ENCODE data around the gene ATCAY. TPM values are rescaled to one million over a fixed set of nuclear protein-coding genes. Genes with fewer than 3 reads are reported as not detected.

The ATCAY gene
- total and polyA plus RNA-seq, 7 donors, result 1.5 to 3.8 (median 2.1) TPM; not detected in 2

DNA sequence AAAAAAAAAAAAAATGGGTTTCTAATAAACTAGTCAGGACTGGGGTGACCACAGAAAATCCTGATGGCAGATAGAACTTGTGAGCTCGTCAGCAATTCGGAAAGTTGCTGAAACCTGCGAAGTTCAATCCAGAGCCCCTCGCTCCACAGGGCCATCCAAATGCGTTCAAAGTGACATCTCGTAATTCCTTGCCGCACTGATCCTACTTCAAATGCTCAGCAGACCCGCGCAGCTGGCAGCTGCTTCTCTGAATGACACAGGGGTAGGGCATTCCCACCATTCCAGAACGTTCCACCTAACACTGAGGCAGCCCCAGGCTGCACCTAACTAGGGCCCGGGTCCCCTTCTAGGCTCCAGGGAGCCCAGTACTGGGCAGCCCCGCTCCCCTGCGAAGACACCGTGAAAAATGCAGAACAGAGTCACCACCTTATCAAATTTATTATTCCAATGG, 95.2 kb downstream of the ATCAY start:
- intact Hi-C loops (cut with DNase I), result no loop called here
- H3K4me3 ChIP-seq, result no peak overlapping the region
- no peak for TF ChIP-seq EP300 (IDR thresholded peaks at IDR 0.05)
- TF ChIP-seq POLR2AphosphoS5 (IDR thresholded peaks at IDR 0.05), result peak in 2 of 4 donors; percentile 16 to 38
- H3K4me1 ChIP-seq, result peaks cover 0 to 17% (median 2%) of the 10 kb centered on the region in 4 donors
- 88 to 91% methylated on average over 14 of the region's 14 CpGs for WGBS, 2 donors
- peaks cover 47 to 58% (median 52%) of the 10 kb centered on the region in 4 donors for H3K36me3 ChIP-seq
- H3K27me3 ChIP-seq, result no peaks in the 10 kb centered on the region
- H3K27ac ChIP-seq, result peak overlapping the region in 1 of 4 donors; percentile 12
- no peaks in the 10 kb centered on the region for H3K9me3 ChIP-seq
- no peak for DNase-seq

DNA sequence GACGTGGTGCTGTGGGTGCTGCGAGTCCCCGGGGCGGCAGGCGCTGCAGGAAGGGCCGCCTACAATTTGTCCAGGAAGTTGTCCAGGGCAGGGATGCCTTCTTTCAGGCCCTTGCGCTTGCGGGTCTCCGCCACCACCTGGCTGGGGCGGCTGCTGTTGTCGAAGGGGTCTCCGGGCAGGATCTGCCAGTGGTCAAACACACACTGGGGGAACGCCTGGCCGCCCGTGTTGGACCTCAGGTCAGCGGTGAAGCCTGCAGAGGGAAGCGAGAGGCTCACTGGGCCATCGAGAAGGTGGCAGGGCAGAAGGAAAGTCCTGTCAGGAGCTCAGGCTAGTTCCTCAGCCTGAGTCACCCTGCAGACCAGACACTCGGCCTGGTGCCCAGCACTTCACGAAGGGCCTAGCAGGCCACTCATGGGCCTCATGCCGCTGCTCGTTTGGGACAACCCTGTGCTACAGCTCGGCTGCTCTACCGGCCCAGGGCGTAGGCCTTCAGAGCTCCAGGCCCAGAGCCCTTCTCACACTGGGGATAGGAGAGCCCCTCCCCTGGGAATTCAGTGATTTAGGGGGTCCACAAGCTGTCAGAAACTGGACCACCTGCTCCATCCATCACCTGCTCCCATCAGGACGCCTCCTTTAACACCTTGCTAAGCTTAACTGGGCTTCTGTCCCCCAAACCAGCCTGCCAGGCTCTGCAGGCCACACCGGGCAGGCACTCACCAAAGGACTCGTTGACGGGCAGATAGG, 96.2 kb downstream of the ATCAY start:
- peak; percentile 66 for DNase-seq
- Histone ChIP-seq H3K9me3 (no peaks in the 10 kb centered on the region), H3K4me3 (no peak overlapping the region), H3K27me3 (no peaks in the 10 kb centered on the region), H3K36me3 (peaks cover 57 to 68% (median 62%) of the 10 kb centered on the region in 4 donors), H3K4me1 (peaks cover 0 to 18% (median 0%) of the 10 kb centered on the region in 4 donors), H3K27ac (peak overlapping the region in 2 of 4 donors; percentile 4 to 65)
- TF ChIP-seq, protein P1, sequence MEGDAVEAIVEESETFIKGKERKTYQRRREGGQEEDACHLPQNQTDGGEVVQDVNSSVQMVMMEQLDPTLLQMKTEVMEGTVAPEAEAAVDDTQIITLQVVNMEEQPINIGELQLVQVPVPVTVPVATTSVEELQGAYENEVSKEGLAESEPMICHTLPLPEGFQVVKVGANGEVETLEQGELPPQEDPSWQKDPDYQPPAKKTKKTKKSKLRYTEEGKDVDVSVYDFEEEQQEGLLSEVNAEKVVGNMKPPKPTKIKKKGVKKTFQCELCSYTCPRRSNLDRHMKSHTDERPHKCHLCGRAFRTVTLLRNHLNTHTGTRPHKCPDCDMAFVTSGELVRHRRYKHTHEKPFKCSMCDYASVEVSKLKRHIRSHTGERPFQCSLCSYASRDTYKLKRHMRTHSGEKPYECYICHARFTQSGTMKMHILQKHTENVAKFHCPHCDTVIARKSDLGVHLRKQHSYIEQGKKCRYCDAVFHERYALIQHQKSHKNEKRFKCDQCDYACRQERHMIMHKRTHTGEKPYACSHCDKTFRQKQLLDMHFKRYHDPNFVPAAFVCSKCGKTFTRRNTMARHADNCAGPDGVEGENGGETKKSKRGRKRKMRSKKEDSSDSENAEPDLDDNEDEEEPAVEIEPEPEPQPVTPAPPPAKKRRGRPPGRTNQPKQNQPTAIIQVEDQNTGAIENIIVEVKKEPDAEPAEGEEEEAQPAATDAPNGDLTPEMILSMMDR (IDR thresholded peaks at IDR 0.05), result no peak
- TF ChIP-seq POLR2AphosphoS5 (IDR thresholded peaks at IDR 0.05), result peak in 1 of 4 donors; percentile 33
- no peak for TF ChIP-seq EP300 (IDR thresholded peaks at IDR 0.05)
- 92 to 93% methylated on average over 29 of the region's 29 CpGs for WGBS, 2 donors
- intact Hi-C loops (cut with DNase I), result no loop called here

Small RNA genes within 50 kb of the gene (small RNA-seq; reads per million reads assigned to genes)
- gene RN7SL202P, result 0 reads per million in 3 donors

Other genes starting within 250 kb of the ATCAY start
- gene PIP5K1C, start 180.2 kb upstream of the ATCAY start, total RNA-seq, result 10 to 100 TPM; 27.8 to 68.7 (median 44.2) TPM
- gene PIP5K1C, start 180.2 kb upstream of the ATCAY start, polyA plus RNA-seq, result 10 to 100 TPM in 2 of 3 donors, 1 to 10 TPM in 1; 7.8 to 21.0 (median 11.6) TPM
- 1 to 10 TPM in 1 of 4 donors, under 1 TPM in 2, not detected in 1; 0.33 to 2.8 (median 0.36) TPM for gene TJP3, start 172.3 kb upstream of the ATCAY start, total RNA-seq
- 100 to 1,000 TPM; 158 to 245 (median 168) TPM for gene TJP3, start 172.3 kb upstream of the ATCAY start, polyA plus RNA-seq
- gene APBA3, start 119.0 kb upstream of the ATCAY start, total RNA-seq, result 10 to 100 TPM; 17.8 to 42.9 (median 23.0) TPM
- 10 to 100 TPM; 12.0 to 19.5 (median 13.2) TPM for gene APBA3, start 119.0 kb upstream of the ATCAY start, polyA plus RNA-seq
- 100 to 1,000 TPM in 3 of 4 donors, 10 to 100 TPM in 1; 80.6 to 123 (median 103) TPM for gene MRPL54, start 118.0 kb upstream of the ATCAY start, total RNA-seq
- gene MRPL54, start 118.0 kb upstream of the ATCAY start, polyA plus RNA-seq, result 100 to 1,000 TPM in 2 of 3 donors, 10 to 100 TPM in 1; 87.7 to 185 (median 168) TPM
- gene RAX2, start 108.5 kb upstream of the ATCAY start, total RNA-seq, result not detected
- gene RAX2, start 108.5 kb upstream of the ATCAY start, polyA plus RNA-seq, result not detected
- 1 to 10 TPM in 1 of 4 donors, not detected in 3; 1.8 TPM for gene MATK, start 94.3 kb upstream of the ATCAY start, total RNA-seq
- 1 to 10 TPM in 2 of 3 donors, not detected in 1; 6.6 to 7.7 TPM for gene MATK, start 94.3 kb upstream of the ATCAY start, polyA plus RNA-seq
- 1 to 10 TPM in 1 of 4 donors, under 1 TPM in 2, not detected in 1; under 0.01 to 1.2 (median 0.71) TPM for gene ZFR2, start 11.6 kb upstream of the ATCAY start, total RNA-seq
- under 1 TPM in 1 of 3 donors, not detected in 2; 0.22 TPM for gene ZFR2, start 11.6 kb upstream of the ATCAY start, polyA plus RNA-seq
- under 1 TPM in 1 of 4 donors, not detected in 3; 0.71 TPM for gene NMRK2, start 52.4 kb downstream of the ATCAY start, total RNA-seq
- gene NMRK2, start 52.4 kb downstream of the ATCAY start, polyA plus RNA-seq, result 1 to 10 TPM in 1 of 3 donors, under 1 TPM in 2; 0.19 to 2.4 (median 0.69) TPM
- 100 to 1,000 TPM in 3 of 4 donors, 10 to 100 TPM in 1; 91.3 to 167 (median 125) TPM for gene DAPK3, start 90.4 kb downstream of the ATCAY start, total RNA-seq
- gene DAPK3, start 90.4 kb downstream of the ATCAY start, polyA plus RNA-seq, result 10 to 100 TPM; 38.4 to 66.8 (median 52.9) TPM
- 1,000 to 10,000 TPM; 1,842 to 2,448 (median 2,055) TPM for gene EEF2, start 104.8 kb downstream of the ATCAY start, total RNA-seq
- 1,000 to 10,000 TPM in 2 of 3 donors, 100 to 1,000 TPM in 1; 906 to 1,654 (median 1,225) TPM for gene EEF2, start 104.8 kb downstream of the ATCAY start, polyA plus RNA-seq
- gene PIAS4, start 127.1 kb downstream of the ATCAY start, total RNA-seq, result 10 to 100 TPM; 16.5 to 29.9 (median 19.3) TPM
- 10 to 100 TPM in 2 of 3 donors, 1 to 10 TPM in 1; 7.2 to 21.8 (median 15.0) TPM for gene PIAS4, start 127.1 kb downstream of the ATCAY start, polyA plus RNA-seq
- 10 to 100 TPM; 35.4 to 53.2 (median 44.8) TPM for gene ZBTB7A, start 186.2 kb downstream of the ATCAY start, total RNA-seq
- gene ZBTB7A, start 186.2 kb downstream of the ATCAY start, polyA plus RNA-seq, result 10 to 100 TPM; 22.8 to 39.1 (median 23.8) TPM
- gene MAP2K2, start 243.4 kb downstream of the ATCAY start, total RNA-seq, result 10 to 100 TPM; 48.2 to 76.4 (median 65.3) TPM
- gene MAP2K2, start 243.4 kb downstream of the ATCAY start, polyA plus RNA-seq, result 100 to 1,000 TPM; 196 to 278 (median 253) TPM